Measurements from ENCODE around the gene AKT1. TPM values are rescaled to one million over a fixed set of nuclear protein-coding genes. Genes with fewer than 3 reads are reported as not detected.

Gene AKT1
- total and polyA plus RNA-seq, 2 of the 13 experiments (the other 11 are each of a cell fraction or from before 2014, with no cell fraction given), result 96.2 to 116 TPM

GRCh38 chr14:104726600-104727451 lies 68.7 kb downstream of the AKT1 start (continued):
- no peak for TF ChIP-seq GPBP1L1 (CRISPR knock-in tag; IDR thresholded peaks at IDR 0.05)
- no peak for TF ChIP-seq IRX3 (CRISPR knock-in tag; IDR thresholded peaks at IDR 0.05; ENCODE audit: borderline replicate concordance, low read depth)
- TF ChIP-seq SPEN (CRISPR knock-in tag; IDR thresholded peaks at IDR 0.05; ENCODE audit: low read depth), result no peak
- no peak for TF ChIP-seq ZNF7 (CRISPR knock-in tag; IDR thresholded peaks at IDR 0.05)
- no peak for TF ChIP-seq HHEX (CRISPR knock-in tag; IDR thresholded peaks at IDR 0.05)
- TF ChIP-seq FOXP1 (IDR thresholded peaks at IDR 0.05), result no peak
- TF ChIP-seq FOXP1 (CRISPR knock-in tag; IDR thresholded peaks at IDR 0.05), result no peak
- TF ChIP-seq ZNF207 (IDR thresholded peaks at IDR 0.05; ENCODE audit: borderline replicate concordance), result no peak
- TF ChIP-seq FOXP4 (CRISPR knock-in tag; IDR thresholded peaks at IDR 0.05), result 0 out of 2 replicates have a peak, but pooled peaks have one; percentile 13
- no peak for TF ChIP-seq REXO4 (CRISPR knock-in tag; IDR thresholded peaks at IDR 0.05; ENCODE audit: borderline replicate concordance)
- TF ChIP-seq PAX8 (CRISPR knock-in tag; IDR thresholded peaks at IDR 0.05; ENCODE audit: borderline replicate concordance), result no peak
- no peak for TF ChIP-seq ZNF614 (CRISPR knock-in tag; IDR thresholded peaks at IDR 0.05; ENCODE audit: borderline replicate concordance)
- no peak for TF ChIP-seq ZNF749 (CRISPR knock-in tag; IDR thresholded peaks at IDR 0.05; ENCODE audit: borderline replicate concordance)
- TF ChIP-seq STAT6 (CRISPR knock-in tag; IDR thresholded peaks at IDR 0.05; ENCODE audit: borderline replicate concordance), result no peak
- TF ChIP-seq MTA1 (CRISPR knock-in tag; IDR thresholded peaks at IDR 0.05; ENCODE audit: borderline replicate concordance), result peak; percentile 74; the same call in 1 of the 2 replicates
- TF ChIP-seq ZNF687 (CRISPR knock-in tag; IDR thresholded peaks at IDR 0.05), result peak; percentile 91
- TF ChIP-seq FOXO1 (CRISPR knock-in tag; IDR thresholded peaks at IDR 0.05), result peak; percentile 16; the same call in 1 of the 2 replicates
- TF ChIP-seq ZNF501 (CRISPR knock-in tag; IDR thresholded peaks at IDR 0.05), result no peak; the same call in 1 of the 2 replicates
- TF ChIP-seq ZBTB7A (CRISPR knock-in tag; IDR thresholded peaks at IDR 0.05), result no peak
- no peak for TF ChIP-seq ZNF556 (CRISPR knock-in tag; IDR thresholded peaks at IDR 0.05; ENCODE audit: borderline replicate concordance)
